8988T (cell line): ENCODE results near the gene C16orf74.

Experiments
- DNase-seq: peaks from one replicate; pipeline ENCODE4 v3.0.0; 2011

The C16orf74 gene

DNA sequence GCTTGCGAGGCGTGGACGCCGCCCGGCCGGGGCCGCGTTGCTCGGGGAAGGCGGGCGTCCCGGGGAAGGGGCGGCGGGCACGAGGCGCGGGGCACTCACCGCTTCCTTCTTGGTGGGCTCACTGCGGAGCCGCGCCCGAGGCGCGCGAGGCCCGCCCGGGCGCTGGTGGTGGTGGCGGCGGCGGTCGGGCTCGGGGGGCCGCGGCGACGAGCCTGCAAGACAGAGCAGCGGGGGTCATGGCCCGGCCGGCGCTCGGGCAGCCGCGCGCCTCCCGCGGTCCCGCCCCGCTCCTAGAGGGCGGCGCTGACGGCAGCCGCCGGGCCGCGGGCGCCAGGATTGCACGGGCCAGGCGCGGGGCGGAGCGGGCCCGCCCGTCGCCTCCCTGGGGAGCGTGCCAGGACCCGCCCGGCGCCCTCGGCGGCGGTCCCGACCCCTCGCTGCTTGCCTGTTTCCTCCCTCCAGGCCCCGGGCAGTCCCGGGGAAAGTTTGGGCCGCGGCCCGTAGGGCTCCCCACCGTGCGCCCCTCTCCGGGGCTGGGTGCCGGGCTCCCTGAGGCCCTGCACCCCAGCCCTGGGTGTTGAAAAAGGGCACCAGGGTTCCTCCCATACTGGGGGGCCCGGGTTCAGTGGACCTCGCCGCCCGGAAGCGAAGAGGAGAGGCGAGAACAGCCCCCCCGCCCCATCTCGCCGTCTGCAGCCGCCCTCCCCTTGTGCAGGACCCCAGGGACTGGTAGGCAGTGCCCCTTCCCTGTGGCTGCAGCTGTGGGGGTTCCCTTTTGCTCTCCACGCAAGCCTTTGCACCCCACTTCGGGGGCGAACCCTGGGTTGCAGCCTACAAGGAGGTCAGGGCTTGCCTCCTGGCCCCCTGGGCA lies at the start of gene C16orf74:
Gene C16orf74, minus strand, starts transcription at position 270 of the 871 bp plus-strand sequence. CDS start 15,879 bp downstream, outside the sequence.
- DNase-seq, result peak; percentile 95

GRCh38 chr16:85800321-85800669 lies 49.4 kb upstream of the C16orf74 start:
- no peak for DNase-seq

- DNase-seq, result peak; percentile 97
Observed at GRCh38 chr16:85799497-85800320, 48.8 kb upstream of the C16orf74 start, which contains the start of the genes COX4I1 and EMC8. COX4I1 (plus strand) TSS chr16:85799695; CDS start chr16:85801206, 1,511 bp downstream. EMC8 (minus strand) TSS chr16:85799544; CDS start chr16:85799295, 249 bp downstream.

DNA sequence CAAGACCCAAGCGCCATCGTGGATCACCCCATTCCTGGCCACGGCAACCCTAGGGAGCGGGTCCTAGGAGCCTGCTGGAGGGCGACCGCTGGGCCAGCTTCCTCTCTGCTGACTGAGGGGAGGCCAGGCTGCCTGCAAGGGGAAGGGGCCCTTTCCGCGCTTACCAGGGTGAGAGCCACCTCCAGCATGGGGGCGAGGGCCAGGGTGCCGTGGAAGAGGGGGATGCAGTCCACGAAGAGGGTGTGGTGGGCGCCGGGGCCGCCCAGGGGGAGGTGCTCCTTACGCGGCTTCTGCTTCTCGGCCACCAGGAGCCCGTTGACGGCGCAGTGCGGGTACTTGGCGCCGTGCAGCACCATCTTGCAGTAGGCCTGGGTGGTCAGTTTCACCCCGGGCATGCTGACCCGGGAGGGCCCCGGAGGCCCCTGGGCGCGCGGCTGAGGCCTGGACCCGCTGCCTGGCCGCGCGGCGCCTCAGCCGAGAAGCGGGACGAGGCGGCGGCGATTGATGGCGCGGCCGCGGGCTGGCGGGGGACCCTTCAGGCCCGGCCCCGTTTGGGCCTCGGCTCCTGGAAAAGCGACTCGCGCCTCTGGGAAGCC lies 48.1 kb upstream of the C16orf74 start:
- peak; percentile 74 for DNase-seq

GRCh38 chr16:85798283-85798776 lies 47.4 kb upstream of the C16orf74 start:
- DNase-seq, result peak; percentile 33

DNA sequence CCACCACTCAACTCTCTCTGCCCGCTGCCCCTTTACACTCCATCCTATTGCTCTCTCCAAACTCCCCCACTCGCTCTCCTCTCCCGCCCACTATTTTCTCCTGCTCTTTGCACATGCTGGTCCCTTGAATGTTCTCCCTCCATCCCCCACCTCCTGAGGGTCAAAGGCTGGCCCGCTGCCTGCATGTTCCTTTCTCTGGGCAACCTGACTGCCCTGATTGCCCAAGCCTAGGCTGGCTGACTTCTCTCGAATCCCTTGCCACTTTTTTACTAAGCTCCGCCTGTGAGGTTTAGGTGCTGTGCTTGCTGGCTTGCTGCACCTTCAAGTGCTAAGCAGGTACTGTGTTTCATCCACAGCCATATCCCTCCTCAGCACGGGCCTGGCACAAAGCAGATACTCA lies 45.7 kb upstream of the C16orf74 start:
- DNase-seq, result no peak

DNA sequence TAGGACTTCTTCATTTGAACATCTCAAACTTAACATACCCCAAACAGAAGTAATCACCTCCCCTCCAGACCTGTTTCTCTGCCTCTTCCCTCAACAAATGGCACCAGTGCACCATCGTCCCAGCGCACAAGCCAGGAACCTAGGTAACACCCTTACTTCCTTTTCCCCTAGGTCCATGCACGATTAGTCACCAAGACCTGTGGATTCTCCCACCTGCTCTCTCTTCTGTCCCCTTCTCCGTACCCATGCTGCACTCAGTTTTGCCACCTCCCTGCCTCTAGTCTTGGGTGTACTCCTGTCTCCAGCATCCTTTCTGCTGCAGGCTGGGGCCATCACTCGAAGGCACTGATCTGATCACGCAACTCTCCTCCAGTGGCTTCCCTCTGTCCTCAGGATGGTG lies 45.3 kb upstream of the C16orf74 start:
- no peak for DNase-seq

GRCh38 chr16:85794696-85795095 lies 43.8 kb upstream of the C16orf74 start:
- DNase-seq, result no peak

- DNase-seq, result no peak
Observed at GRCh38 chr16:85793662-85794298, 42.9 kb upstream of the C16orf74 start.

DNA sequence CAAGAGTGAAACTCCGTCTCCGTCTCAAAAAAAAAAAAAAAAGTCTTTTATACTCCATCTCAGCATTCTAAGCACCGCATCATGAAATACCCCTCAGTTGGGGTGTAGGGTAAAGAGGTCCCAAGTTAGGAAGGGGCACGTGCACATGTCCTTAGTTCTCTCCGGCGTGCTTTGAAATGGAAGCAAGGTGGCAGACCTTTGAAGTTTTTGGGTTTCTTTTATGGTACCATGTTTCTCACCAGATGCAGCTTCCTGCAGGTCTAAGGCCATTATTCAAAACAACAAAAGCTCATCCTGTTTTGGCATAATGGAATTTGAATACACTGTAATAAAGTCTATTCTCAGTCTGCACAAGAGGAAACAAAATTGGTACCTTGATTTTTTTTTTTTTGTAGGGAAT lies 38.9 kb upstream of the C16orf74 start:
- no peak for DNase-seq

GRCh38 chr16:85788819-85789218 lies 37.9 kb upstream of the C16orf74 start:
- DNase-seq, result no peak

DNA sequence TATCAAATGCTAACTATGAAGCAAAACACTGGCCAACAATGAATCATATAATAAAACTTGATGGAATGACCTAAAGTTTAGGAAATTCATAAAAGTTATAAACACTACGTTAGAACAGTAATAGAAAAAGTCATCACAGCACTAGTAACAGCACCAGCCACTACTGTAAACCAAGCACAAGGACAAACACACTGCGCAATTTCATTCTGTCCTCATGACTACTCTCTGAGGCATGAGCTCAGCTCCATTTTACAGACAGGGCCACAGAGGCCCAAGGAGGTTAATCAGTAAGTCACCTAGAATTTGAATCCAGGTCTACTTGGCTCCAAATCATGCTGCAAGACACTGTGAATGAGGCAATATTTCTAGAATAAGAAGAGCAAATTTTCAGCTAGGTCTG lies 35.0 kb upstream of the C16orf74 start:
- DNase-seq, result no peak

DNA sequence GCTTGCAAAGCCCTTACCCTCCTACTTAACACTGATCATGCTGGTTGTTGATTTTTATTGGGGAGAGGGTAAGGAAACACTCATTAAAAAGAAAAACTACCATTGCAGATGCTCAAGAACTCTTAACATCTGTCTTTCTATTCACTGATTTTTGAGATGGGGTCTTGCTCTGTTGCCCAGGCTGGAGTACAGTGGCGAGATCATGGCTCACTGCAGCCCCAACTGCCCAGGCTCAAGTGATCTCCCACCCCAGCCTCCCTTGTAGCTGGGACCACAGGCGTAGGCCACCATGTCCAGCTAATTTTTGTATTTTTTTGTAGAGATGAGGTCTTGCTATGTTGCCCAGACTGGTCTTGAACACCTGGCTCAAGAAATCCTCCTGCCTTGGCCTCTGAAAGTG lies 33.9 kb upstream of the C16orf74 start:
- no peak for DNase-seq

DNA sequence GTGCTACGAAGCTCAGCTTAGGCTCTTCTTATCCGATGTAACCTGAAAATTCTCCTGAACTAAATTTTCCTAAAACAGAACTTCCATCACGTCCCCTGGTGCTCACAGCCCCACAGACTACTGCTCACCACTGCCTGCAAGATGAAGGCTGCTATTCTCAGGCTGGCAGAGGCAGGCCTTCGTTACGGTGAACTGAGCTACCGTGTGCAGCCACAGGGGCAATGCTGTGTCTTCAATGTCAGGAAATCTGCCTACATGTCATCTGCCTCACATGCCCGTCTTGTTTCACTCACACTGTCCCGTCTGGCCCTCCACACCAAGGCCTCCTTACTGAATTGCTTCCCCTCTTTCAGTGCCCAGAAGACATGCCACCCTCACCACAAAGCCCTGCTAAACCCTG lies 32.5 kb upstream of the C16orf74 start:
- no peak for DNase-seq

- DNase-seq, result no peak
Observed at GRCh38 chr16:85782451-85782850, 31.6 kb upstream of the C16orf74 start.

GRCh38 chr16:85781695-85782370 lies 30.9 kb upstream of the C16orf74 start:
- no peak for DNase-seq

DNA sequence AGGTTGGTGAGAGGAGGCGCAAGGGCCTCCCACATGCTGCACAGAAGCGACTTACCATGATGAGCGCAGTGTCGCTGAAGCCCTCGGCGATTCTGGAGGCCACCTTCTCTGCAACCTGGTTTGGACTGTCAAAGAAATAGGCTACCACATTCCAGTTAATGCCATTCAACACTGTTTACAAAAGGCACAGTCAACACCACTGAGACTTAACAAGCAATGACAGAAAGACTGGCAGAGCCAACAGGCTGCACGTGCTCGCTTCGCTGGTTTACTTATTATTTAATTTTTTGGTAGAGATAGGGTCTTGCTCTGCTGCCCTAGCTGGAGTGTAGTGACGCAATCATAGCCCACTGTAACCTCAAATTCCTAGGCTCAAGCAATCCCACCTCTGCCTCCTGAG lies 30.3 kb upstream of the C16orf74 start:
- no peak for DNase-seq

- no peak for DNase-seq
Observed at GRCh38 chr16:85780281-85780680, 29.4 kb upstream of the C16orf74 start.

- DNase-seq, result no peak
Observed at GRCh38 chr16:85778873-85779272, 28.0 kb upstream of the C16orf74 start.

- DNase-seq, result no peak
Observed at GRCh38 chr16:85777583-85778310, 26.9 kb upstream of the C16orf74 start.

DNA sequence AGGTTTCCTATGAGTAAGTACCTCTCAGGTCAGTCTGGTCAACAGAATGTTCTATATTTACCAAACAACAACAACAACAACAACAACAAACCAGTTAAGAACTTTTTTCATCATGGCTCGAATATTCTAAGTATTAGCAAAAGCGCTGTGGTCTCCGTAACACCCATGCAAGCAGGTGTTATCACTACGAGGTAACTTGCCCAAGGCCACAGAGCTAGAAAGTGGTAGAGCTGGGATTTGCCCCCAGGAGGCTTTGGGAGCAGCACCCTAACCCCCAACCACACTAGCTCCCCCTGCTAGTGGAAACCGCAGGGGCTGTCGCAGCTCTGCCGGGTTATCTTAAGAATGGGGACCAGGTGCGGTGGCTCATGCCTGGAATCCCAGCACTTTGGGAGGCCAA lies 23.9 kb upstream of the C16orf74 start:
- no peak for DNase-seq
